Right lobe of liver (tissue), 6 donors: Measurements from ENCODE around the gene TNFSF8. TPM values are rescaled to one million over a fixed set of nuclear protein-coding genes. Genes with fewer than 3 reads are reported as not detected.

Experiments used
- ATAC-seq, 4 donors: fragments of 200-7000 bp; cut with Tn5 transposase; one replicate each; pipeline ENCODE4 v1.9.1; 2020; ENCODE audit warnings: mild to moderate bottlenecking in 4 of 4, moderate library complexity in 4 of 4
- DNase-seq, 3 donors: peaks; one replicate each; pipeline ENCODE4 v3.0.0-alpha.2; 2020
- H3K27ac ChIP-seq, 3 donors: fragments of 200-600 bp; one replicate each; pipeline ENCODE4 v1.8.0; 2022
- H3K27me3 ChIP-seq, 2 donors: fragments of 200-600 bp; one replicate each; pipeline ENCODE4 v1.8.0; 2022
- H3K36me3 ChIP-seq, 4 donors: fragments of 200-600 bp; sonication (generic) in 1 of 4; one replicate each; pipeline versions ENCODE4 v1.5.1 to v1.8.0; 2017 to 2022; ENCODE audit warnings: control low read depth in 1 of 4
- H3K4me1 ChIP-seq, 4 donors: fragments of 200-600 bp; sonication (generic) in 1 of 4; one replicate each; pipeline versions ENCODE4 v1.5.1 to v1.8.0; 2017 to 2022; ENCODE audit warnings: control low read depth in 1 of 4
- H3K4me3 ChIP-seq, 3 donors: fragments of 200-600 bp; one replicate each; pipeline ENCODE4 v1.8.0; 2022
- H3K9me3 ChIP-seq, 4 donors: fragments of 200-600 bp; sonication (generic) in 1 of 4; one replicate each; pipeline versions ENCODE4 v1.5.1 to v1.8.0; 2017 to 2022; ENCODE audit warnings: control low read depth in 1 of 4
- POLR2A ChIP-seq: fragments of 450-650 bp; IDR thresholded peaks from one replicate; pipeline ENCODE4 v1.6.1; 2017; ENCODE audit warnings: antibody characterized with exemption, mild to moderate bottlenecking
- WGBS: methylation state at CpG from one replicate; pipeline ENCODE4 v1.1.6; 2018; ENCODE audit warnings: low coverage, low lambda C conversion rate; ENCODE audit not compliant: insufficient coverage; ENCODE audit errors: missing lambda C conversion rate; 5-methylcytosine and 5-hydroxymethylcytosine counted together
- intact Hi-C, 2 donors: fragments of 100-400 bp; cut with DNase I; formaldehyde crosslinking; loops; one replicate each; pipeline versions ENCODE4 v1.11.2 to v1.14.1; 2022
- total RNA-seq, 6 experiments: library from RNA; depleted of rRNA in 2 of 6; stranded (reverse); fragments of >200 nt in 2 of 6; fragmentation: NEBNext Ultra II Directional in 3 of 6; extraction: Animal tissue kit (Norgen Biotek cat#: 25700) in 3 of 6; gene quantifications; one replicate each; pipeline versions ENCODE4 v1.1.0 to v1.2.4, GENCODE V29; 2016 to 2023
- TF ChIP-seq, protein P1 (sequence below), 4 donors: fragments of 200-600 bp in 3 of 4; fragments of 450-650 bp in 1 of 4; IDR thresholded peaks; one replicate each; pipeline versions ENCODE4 v1.5.1 to v1.8.0; 2016 to 2022; ENCODE audit warnings: antibody characterized with exemption in 4 of 4, mild to moderate bottlenecking in 2 of 4
- donor health status: DM: no; HTN: yes; CAD: no.
- donor health status: DM: no; HTN: no; CAD: no.
- donor health status: DM: no; HTN: no; CAD: no.
- donor health status: DM: no; HTN: yes; CAD: no.
- donor health status: DM: no; HTN: yes; CAD: no.

TNFSF8 gene
- total RNA-seq, 6 experiments from 2014 or later: 0.19 to 2.0 (median 0.38) TPM

DNA sequence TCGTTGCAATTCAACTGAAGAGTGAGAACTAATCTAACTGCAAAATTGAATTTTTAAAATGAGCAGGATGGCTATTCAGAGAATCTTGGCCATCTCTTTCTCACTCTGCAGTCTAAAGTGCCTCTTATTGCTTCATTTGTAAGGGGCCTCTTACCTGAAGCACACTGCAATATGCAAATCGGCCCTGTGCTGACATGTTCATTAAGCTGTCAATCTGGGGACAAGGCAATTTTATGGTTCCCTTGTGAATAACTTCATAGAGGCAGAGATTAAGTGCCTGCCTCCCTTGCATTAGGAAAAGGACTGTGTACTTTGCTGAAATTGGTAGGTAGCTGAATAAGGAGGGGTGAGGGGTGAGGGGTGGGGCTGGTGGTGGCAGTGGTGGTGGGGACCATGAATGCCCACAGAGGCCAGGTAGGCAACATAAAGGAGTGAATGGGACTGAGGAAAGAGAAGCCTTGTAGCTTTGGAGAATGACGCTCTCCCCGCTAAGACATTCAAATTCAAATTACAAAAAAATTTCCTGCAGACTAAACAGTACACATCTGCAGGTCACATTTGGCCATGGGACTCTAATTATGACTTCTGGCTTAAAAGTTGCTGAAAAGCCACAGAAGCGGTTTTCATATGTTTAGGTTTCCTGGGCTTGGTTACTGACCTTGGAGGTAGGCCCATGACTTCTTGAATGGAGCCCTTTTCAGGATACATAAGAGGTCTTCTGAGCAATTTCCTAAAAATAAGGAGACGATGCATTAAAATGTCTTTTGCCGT is 25.0 kb downstream of the TNFSF8 start:
- H3K9me3 ChIP-seq: no peaks in the 10 kb centered on the region
- H3K36me3 ChIP-seq: no peaks in the 10 kb centered on the region
- DNase-seq: no peak
- peaks cover 0 to 12% (median 6%) of the 10 kb centered on the region in 4 donors for H3K4me1 ChIP-seq
- no peaks in the 10 kb centered on the region for H3K27me3 ChIP-seq
- H3K27ac ChIP-seq: no peak overlapping the region
- WGBS: 84% methylated on average over 5 of the region's 7 CpGs
- ATAC-seq: no peak
- no peak overlapping the region for H3K4me3 ChIP-seq
- intact Hi-C loops: loop anchor here (5.0 to 10.0 kb wide), 2 partner anchors 161 to 168 kb away; no protein-coding TSS in a partner anchor
- TF ChIP-seq POLR2A: no peak
- TF ChIP-seq, protein P1, sequence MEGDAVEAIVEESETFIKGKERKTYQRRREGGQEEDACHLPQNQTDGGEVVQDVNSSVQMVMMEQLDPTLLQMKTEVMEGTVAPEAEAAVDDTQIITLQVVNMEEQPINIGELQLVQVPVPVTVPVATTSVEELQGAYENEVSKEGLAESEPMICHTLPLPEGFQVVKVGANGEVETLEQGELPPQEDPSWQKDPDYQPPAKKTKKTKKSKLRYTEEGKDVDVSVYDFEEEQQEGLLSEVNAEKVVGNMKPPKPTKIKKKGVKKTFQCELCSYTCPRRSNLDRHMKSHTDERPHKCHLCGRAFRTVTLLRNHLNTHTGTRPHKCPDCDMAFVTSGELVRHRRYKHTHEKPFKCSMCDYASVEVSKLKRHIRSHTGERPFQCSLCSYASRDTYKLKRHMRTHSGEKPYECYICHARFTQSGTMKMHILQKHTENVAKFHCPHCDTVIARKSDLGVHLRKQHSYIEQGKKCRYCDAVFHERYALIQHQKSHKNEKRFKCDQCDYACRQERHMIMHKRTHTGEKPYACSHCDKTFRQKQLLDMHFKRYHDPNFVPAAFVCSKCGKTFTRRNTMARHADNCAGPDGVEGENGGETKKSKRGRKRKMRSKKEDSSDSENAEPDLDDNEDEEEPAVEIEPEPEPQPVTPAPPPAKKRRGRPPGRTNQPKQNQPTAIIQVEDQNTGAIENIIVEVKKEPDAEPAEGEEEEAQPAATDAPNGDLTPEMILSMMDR (IDR thresholded peaks at IDR 0.05): no peak

DNA sequence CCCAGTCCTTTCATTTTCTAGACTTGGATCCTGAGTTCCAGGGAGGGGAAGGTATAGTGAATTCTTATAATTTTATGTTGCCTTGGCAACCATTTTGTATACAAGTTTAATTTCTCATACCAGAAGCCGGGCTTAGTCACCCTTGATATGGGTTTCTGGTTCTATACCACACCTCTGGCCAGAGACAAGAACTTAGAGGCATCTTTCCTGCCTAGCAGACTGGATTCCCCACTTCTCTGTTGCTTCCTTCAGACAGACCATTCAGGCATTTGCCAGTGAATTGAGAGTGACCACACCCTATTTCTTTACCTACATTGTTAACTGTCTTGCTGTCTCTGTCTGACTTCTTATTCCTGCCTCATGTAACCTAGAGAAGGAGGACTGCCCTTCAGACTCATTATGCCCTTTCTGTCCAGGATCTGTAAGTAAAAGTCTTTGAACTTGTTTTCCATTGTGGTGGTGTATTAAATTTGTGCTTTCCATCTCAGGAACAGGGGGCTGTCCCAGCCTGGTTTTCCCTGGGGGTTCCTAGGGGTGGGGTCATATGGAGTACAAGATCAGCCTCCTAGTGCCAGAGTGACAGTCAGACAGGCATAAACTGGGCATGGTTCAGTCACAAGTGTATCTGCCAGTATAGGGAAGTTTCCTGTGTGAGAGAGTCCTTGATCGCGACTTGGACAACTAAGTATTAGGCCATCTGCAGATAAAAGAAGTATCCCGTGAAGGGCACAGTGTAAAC is 27.4 kb downstream of the TNFSF8 start:
- no peak for ATAC-seq
- peaks cover 0 to 4% (median 2%) of the 10 kb centered on the region in 4 donors for H3K4me1 ChIP-seq
- no peak for DNase-seq
- H3K36me3 ChIP-seq: no peaks in the 10 kb centered on the region
- no peak overlapping the region for H3K27ac ChIP-seq
- H3K9me3 ChIP-seq: no peaks in the 10 kb centered on the region
- no peaks in the 10 kb centered on the region for H3K27me3 ChIP-seq
- intact Hi-C loops: loop anchor here in 1 of 2 donors (10.0 kb wide), 1 partner anchor 158 kb away; no protein-coding TSS in a partner anchor
- 62% methylated on average over 4 of the region's 4 CpGs for WGBS
- no peak overlapping the region for H3K4me3 ChIP-seq
- TF ChIP-seq, protein P1 (IDR thresholded peaks at IDR 0.05): no peak
- TF ChIP-seq POLR2A: no peak

DNA sequence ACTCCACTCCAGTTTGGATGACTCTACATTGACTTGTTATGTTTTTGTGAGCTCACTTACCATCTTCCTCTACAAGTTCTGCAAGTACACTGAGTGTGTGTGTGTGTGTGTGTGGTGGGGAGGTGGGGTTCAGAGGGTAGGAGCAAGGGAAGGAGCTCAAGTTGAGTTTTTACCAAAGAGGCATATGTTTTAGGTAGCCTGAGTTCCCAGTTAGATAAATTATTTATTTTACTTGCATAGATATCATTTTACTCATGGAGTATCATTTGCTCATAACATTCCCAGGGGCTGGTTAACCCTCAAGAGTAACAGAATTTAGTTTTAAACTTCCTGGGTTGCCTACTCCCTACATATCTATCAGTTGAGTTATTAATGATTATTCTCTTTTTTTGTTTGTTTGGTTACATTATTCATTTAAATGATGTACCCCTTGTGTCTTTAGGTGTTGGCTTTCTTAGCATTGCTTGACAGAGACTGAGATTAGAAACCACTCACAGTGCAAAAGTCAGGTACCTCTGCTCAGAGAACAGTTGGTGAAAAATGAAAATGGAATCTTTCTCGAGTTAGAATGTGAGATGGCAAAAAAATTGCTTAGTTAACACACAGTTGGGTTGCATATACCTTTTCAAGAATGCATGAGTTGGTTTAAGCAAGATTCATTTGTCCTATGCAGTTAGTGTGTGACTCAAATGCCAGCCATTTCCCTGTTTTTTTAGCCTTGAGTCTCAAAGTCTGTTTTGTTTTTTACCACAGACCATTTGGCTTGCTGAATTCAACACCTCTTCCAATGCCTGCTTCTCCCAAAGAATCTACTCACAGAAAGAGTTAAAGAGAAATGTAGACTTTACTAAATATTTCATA is 29.2 kb downstream of the TNFSF8 start:
- no peak for ATAC-seq
- Histone ChIP-seq H3K9me3 (no peaks in the 10 kb centered on the region), H3K27me3 (no peaks in the 10 kb centered on the region), H3K4me3 (no peak overlapping the region), H3K4me1 (no peaks in the 10 kb centered on the region), H3K36me3 (no peaks in the 10 kb centered on the region), H3K27ac (no peak overlapping the region)
- TF ChIP-seq, protein P1 (IDR thresholded peaks at IDR 0.05): no peak
- no peak for TF ChIP-seq POLR2A
- DNase-seq: no peak
- WGBS: 69% methylated on average over 1 of the region's 1 CpG
- intact Hi-C loops: loop anchor here in 1 of 2 donors (10.0 kb wide), 1 partner anchor 156 kb away; no protein-coding TSS in a partner anchor

DNA sequence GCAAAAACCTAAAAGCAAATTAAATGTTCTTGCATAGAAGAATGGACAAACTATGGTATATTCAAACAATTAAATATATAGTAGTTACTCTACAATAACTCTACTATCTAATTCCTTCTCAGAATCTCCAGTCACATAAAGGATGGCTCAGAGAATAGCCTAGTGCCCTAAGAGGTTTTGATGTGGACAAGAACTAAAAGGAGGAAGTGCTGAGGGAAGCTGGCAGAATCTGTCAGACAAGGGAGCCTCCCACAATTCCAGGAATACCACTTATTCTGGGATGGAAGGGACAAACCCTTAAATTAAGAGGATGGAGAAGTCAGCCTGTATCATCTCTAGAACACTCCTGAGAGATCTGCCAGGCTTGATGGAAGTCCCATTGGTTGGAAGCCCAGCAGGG is 30.4 kb downstream of the TNFSF8 start:
- Histone ChIP-seq H3K27me3 (no peaks in the 10 kb centered on the region), H3K4me3 (no peak overlapping the region), H3K4me1 (peaks cover 0 to 10% (median 2%) of the 10 kb centered on the region in 4 donors), H3K36me3 (no peaks in the 10 kb centered on the region), H3K9me3 (no peaks in the 10 kb centered on the region), H3K27ac (no peak overlapping the region)
- ATAC-seq (no peak), DNase-seq (no peak)
- intact Hi-C loops: loop anchor here in 1 of 2 donors (10.0 kb wide), 1 partner anchor 155 kb away; no protein-coding TSS in a partner anchor
- no peak for TF ChIP-seq POLR2A
- TF ChIP-seq, protein P1 (IDR thresholded peaks at IDR 0.05): no peak
